ENCODE measurements around the gene GSTT2B.
"Not testable (repeated sequence)": the region's sequence is repeated elsewhere in the genome, so short reads cannot be mapped to it uniquely, and the experiment has no call there.

Gene GSTT2B

GRCh38 chr22:23940166-23940565 is 20.8 kb downstream of the GSTT2B start:
- not testable (repeated sequence) for DNase-seq (ENCODE audit: low read depth in 2 of 2)

- DNase-seq (ENCODE audit: low read depth in 2 of 2): no peak
Measured at GRCh38 chr22:23939017-23939357, 22.0 kb downstream of the GSTT2B start.

- DNase-seq (ENCODE audit: low read depth in 2 of 2): no peak
Measured at GRCh38 chr22:23938328-23939016, 22.5 kb downstream of the GSTT2B start.

- no peak for DNase-seq (ENCODE audit: low read depth in 2 of 2)
Measured at GRCh38 chr22:23926561-23926960, 34.4 kb downstream of the GSTT2B start.

GRCh38 chr22:23925020-23925606 is 35.9 kb downstream of the GSTT2B start:
- DNase-seq (ENCODE audit: low read depth in 2 of 2): no peak

GRCh38 chr22:23922921-23923320 is 38.1 kb downstream of the GSTT2B start:
- no peak for DNase-seq (ENCODE audit: low read depth in 2 of 2)

- DNase-seq (ENCODE audit: low read depth in 2 of 2): not testable (repeated sequence)
Measured at GRCh38 chr22:23921586-23922201, 39.3 kb downstream of the GSTT2B start.

GRCh38 chr22:23920267-23920611 is 40.8 kb downstream of the GSTT2B start:
- DNase-seq (ENCODE audit: low read depth in 2 of 2): not testable (repeated sequence)

GRCh38 chr22:23915290-23915689 is 45.7 kb downstream of the GSTT2B start:
- DNase-seq (ENCODE audit: low read depth in 2 of 2): no peak

GRCh38 chr22:23913661-23914353 is 47.2 kb downstream of the GSTT2B start:
- peak; percentile 100 for DNase-seq (ENCODE audit: low read depth in 2 of 2)

GRCh38 chr22:23913306-23913660 is 47.7 kb downstream of the GSTT2B start:
- no peak for DNase-seq (ENCODE audit: low read depth in 2 of 2)

GRCh38 chr22:23912293-23912903 is 48.6 kb downstream of the GSTT2B start:
- no peak for DNase-seq (ENCODE audit: low read depth in 2 of 2)

- DNase-seq (ENCODE audit: low read depth in 2 of 2): no peak
Measured at GRCh38 chr22:23911318-23911980, 49.5 kb downstream of the GSTT2B start.

- DNase-seq (ENCODE audit: low read depth in 2 of 2): no peak
Measured at GRCh38 chr22:23910496-23911190, 50.4 kb downstream of the GSTT2B start.

- no peak for DNase-seq (ENCODE audit: low read depth in 2 of 2)
Measured at GRCh38 chr22:23909296-23909898, 51.6 kb downstream of the GSTT2B start.

GRCh38 chr22:23908587-23909205 is 52.3 kb downstream of the GSTT2B start:
- no peak for DNase-seq (ENCODE audit: low read depth in 2 of 2)

GRCh38 chr22:23907423-23907822 is 53.6 kb downstream of the GSTT2B start:
- not testable (repeated sequence) for DNase-seq (ENCODE audit: low read depth in 2 of 2)

Data from stimulated activated CD4-positive, alpha-beta T cell treated with anti-CD3 and anti-CD28 coated beads, Interleukin-15, amount 100 ng/mL, for 48 hours (primary cell).